Fibroblast of skin of right quadriceps (primary cell): Measurements from ENCODE around the gene OGA.

Experiments
- DNase-seq: peaks from one replicate; pipeline ENCODE4 v3.0.0-alpha.2; 2013

The OGA gene

DNA sequence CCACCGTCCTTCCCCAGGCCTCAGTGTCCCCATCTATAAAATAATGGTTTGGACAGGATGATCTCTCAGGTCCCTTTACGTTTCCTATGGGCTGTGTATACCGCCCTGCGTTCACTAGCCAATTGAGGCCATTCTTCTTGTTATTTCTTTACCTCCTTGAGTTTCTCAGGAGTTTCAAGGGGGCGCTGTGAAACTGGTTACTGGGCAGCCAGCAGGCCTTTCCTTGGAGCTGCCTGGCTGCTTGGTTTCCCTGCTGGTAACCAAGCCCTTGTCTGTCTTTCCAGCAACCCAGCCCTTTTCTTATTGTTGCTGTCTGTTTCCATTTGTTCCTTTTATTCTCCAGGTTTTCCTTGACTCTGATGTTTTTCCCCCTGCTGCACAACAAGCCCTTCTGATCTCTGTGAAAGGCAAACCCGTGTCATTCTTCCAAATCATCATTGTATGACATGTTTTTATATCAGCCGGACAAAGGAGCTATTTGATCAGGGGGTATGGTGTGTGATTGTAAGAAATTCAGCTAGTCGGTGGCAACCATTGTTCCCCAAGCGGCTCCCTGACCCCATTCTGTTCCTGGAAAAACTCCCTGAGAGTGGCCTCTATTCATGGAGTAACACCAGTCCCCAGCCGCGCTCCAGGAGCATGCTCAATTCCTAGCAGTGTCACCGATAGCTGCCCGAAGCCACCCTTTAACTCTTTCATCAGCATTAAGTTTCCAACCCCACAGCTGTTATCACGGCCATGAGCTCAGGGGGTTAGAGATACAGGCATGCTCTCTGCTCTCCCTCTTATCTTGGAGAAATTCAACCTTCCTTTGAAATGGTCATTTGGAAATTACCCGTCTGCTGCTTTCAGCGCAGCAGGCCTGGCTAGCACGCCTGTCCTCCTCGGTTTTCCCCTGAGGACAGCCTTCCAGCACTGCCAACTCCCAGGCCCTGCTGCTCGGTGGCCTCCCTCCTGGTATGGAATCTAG, 68.9 kb downstream of the OGA start:
- no peak for DNase-seq

DNA sequence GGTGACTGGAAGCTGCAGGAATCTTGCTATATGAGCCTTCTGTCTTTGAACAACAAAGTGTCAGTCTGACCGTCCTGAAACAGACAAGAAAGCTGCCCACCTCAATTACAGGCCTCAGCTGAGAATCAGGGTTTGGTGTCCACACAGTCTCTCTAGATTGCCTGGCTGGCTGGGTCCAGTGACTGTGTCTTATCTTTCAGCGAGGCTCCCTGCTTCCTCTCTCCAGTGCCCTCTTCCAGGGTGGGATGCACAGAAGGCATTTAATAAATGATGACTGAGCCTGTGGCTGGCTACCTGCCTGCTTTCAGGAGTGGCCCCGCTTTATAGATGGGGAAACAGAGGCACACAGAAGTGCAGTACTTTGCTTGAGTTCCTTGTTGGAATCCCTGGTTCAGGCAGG, 69.7 kb downstream of the OGA start:
- DNase-seq, result no peak

DNA sequence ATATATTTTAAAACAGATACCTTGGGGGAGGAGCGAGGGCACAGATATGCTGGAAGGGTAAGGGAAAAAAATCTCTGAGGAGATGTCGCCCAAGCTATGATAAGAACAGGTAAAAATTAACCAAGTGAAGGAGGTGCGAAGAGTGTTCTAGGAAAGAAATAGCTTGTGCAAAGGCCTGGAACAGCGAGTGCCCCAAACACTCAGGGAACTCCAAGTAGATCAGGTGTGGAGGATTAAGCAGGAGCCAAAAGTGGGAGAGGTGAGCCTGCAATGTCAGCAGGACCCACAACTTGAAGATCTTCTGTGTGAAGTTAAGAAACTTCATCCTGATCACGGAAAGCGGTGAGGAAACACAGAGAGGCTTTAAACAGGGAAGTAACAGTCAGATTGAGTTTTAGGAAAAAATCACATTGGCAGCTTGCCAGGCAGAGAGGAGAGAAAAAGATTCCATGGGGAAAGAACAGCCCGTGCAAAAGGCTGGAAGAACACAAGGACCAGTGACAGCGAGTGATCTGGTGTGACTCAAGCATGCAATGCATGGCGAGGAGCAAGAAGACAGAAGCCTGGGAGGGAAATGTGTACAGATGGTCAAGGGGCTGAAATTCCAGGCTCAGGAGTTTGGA, 73.1 kb downstream of the OGA start:
- DNase-seq, result no peak

DNA sequence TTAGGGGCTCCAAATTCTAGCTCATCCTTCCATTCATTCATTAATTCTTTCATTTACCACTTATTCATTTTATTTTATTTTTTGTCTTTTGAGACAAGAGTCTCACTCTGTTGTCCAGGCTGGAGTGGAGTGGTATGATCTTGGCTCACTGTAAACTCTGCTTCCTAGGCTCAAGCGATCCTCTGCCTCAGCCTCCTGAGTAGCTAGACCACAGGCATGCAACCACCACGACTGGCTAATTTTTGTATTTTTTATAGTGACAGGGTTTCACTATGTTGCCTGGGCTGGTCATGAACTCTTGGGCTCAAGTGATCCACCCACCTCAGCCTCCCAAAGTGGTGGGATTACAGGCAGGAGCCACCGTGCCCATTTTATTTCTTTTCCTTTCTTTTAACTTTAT, 74.0 kb downstream of the OGA start:
- no peak for DNase-seq

DNA sequence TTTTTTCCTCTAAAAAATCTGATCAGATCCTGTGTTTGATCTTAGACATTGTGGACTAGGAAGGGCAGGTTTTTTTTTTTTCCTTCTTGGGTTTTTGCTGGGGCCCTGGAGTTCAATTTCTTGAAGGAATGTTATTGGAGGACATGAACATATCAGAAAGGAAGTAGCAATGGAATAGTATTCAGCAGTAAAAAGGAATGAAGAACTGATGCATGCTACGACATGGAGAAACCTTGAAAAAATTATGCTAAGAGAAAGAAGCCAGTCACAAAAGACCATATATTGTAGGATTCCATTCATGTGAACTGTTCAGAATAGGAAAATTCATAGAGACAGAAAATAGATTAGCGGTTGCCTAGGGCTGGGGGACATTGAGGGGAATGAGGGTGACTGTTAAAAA, 76.3 kb downstream of the OGA start:
- no peak for DNase-seq

DNA sequence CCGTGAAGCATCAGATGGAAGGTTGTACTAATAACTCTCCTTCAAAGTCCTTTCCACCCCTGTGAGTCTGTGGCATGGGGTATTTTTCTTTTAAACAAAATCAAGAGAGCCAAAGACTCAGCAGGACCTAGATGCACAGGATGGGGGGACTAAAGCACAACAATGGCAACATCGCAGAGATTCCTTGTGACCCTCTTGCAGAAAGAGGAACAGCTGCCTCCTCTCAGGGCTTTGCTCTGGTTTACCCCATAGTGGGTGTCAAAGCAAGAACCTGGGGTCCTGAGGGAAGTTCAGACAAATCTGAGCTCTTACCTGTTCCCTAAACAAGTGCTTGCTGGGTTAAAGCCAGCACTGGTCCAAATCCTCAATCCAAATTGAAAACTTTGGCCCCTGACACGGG, 81.6 kb downstream of the OGA start:
- DNase-seq, result no peak
